ENCODE results near the gene MANF. TPM values are rescaled to one million over a fixed set of nuclear protein-coding genes. Genes with fewer than 3 reads are reported as not detected.

The MANF gene
- total and polyA plus RNA-seq, 2 of the 13 experiments (the other 11 are each of a cell fraction or from before 2014, with no cell fraction given) = 55.4 to 269 TPM

GRCh38 chr3:51389423-51390183 is 4.5 kb downstream of the MANF start (continued):
- TF ChIP-seq MAZ (IDR thresholded peaks at IDR 0.05; ENCODE audit: borderline replicate concordance, low read depth, low read length) (no peak), MAZ (CRISPR knock-in tag; IDR thresholded peaks at IDR 0.05; ENCODE audit: low read depth) (peak; percentile 40; the same call in 1 of the 2 replicates), SPEN (CRISPR knock-in tag; IDR thresholded peaks at IDR 0.05; ENCODE audit: low read depth) (no peak), ZSCAN30 (CRISPR knock-in tag; IDR thresholded peaks at IDR 0.05) (no peak), CEBPG (CRISPR knock-in tag; IDR thresholded peaks at IDR 0.05) (no peak), ZNF318 (CRISPR knock-in tag; IDR thresholded peaks at IDR 0.05) (no peak), ZHX1 (CRISPR knock-in tag; IDR thresholded peaks at IDR 0.05; ENCODE audit: low read depth) (no peak), ZNF512 (CRISPR knock-in tag; IDR thresholded peaks at IDR 0.05) (no peak), CBX2 (IDR thresholded peaks at IDR 0.05; ENCODE audit: low read depth, low read length) (no peak), CBX2 (CRISPR knock-in tag; IDR thresholded peaks at IDR 0.05; ENCODE audit: low read depth) (no peak), ZNF280B (CRISPR knock-in tag; IDR thresholded peaks at IDR 0.05; ENCODE audit: borderline replicate concordance) (no peak), BORCS8-MEF2B (CRISPR knock-in tag; IDR thresholded peaks at IDR 0.05) (no peak), POLR2A (IDR thresholded peaks at IDR 0.05; ENCODE audit: insufficient read depth in 1 of 2, low read depth in 2 of 2, low read length in 2 of 2) (no peak), ZNF629 (CRISPR knock-in tag; conservative IDR thresholded peaks at IDR 0.05) (0 out of 2 replicates have a peak, but pooled peaks have one; percentile 35), RAD21 (CRISPR knock-in tag; IDR thresholded peaks at IDR 0.05) (peak; percentile 53)

Measured in HepG2 (cell line).